Measurements from ENCODE around the gene CDK5. TPM values are rescaled to one million over a fixed set of nuclear protein-coding genes. Genes with fewer than 3 reads are reported as not detected.

The CDK5 gene
- total and polyA plus RNA-seq, 2 of the 13 experiments (the other 11 are each of a cell fraction or from before 2014, with no cell fraction given): 16.4 to 21.3 TPM

- TF ChIP-seq NONO (IDR thresholded peaks at IDR 0.05) (no peak), NONO (CRISPR knock-in tag; conservative IDR thresholded peaks at IDR 0.05) (peak; percentile 36; the same call in 1 of the 2 replicates), SRSF4 (IDR thresholded peaks at IDR 0.05; ENCODE audit: low read depth, low read length, poor library complexity, severe bottlenecking) (no peak), HNRNPLL (IDR thresholded peaks at IDR 0.05; ENCODE audit: low read depth, low read length, poor library complexity, severe bottlenecking) (peak; percentile 31), RBM39 (IDR thresholded peaks at IDR 0.05; ENCODE audit: low read depth, low read length, poor library complexity, severe bottlenecking) (peak; percentile 16), ZFYVE20 (CRISPR knock-in tag; IDR thresholded peaks at IDR 0.05; ENCODE audit: borderline replicate concordance, low read depth) (0 out of 2 replicates have a peak, but pooled peaks have one; percentile 9), BCL3 (CRISPR knock-in tag; IDR thresholded peaks at IDR 0.05) (no peak), SCMH1 (CRISPR knock-in tag; IDR thresholded peaks at IDR 0.05; ENCODE audit: borderline replicate concordance) (no peak), ZFX (CRISPR knock-in tag; IDR thresholded peaks at IDR 0.05; ENCODE audit: low read depth) (no peak), HBP1 (CRISPR knock-in tag; IDR thresholded peaks at IDR 0.05; ENCODE audit: low read depth) (no peak), ZNF687 (CRISPR knock-in tag; IDR thresholded peaks at IDR 0.05) (peak; percentile 66), KDM5B (CRISPR knock-in tag; IDR thresholded peaks at IDR 0.05; ENCODE audit: borderline replicate concordance) (0 out of 2 replicates have a peak, but pooled peaks have one; percentile 10), MYPOP (CRISPR knock-in tag; IDR thresholded peaks at IDR 0.05) (0 out of 2 replicates have a peak, but pooled peaks have one; percentile 20), HOXA3 (CRISPR knock-in tag; IDR thresholded peaks at IDR 0.05) (0 out of 2 replicates have a peak, but pooled peaks have one; percentile 24)
Observed at GRCh38 chr7:151018421-151019129, 39.1 kb downstream of the CDK5 start (continued).

Data from HepG2 (cell line).